Thyroid gland (tissue), 4 donors: ENCODE data around the gene SPINT2.

Source experiments
- POLR2A ChIP-seq, 2 donors: fragments of 450-650 bp; IDR thresholded peaks; one replicate each; pipeline ENCODE4 v1.6.1; 2017; ENCODE audit warnings: antibody characterized with exemption in 2 of 2, mild to moderate bottlenecking in 2 of 2, moderate library complexity in 1 of 2
- TF ChIP-seq, protein P1 (sequence below), 6 experiments: fragments of 200-600 bp in 3 of 6; fragments of 450-650 bp in 3 of 6; sonication (generic) in 3 of 6; IDR thresholded peaks; one replicate each; pipeline ENCODE4 v1.5.1; 2016 to 2019; ENCODE audit warnings: antibody characterized with exemption in 6 of 6, mild to moderate bottlenecking in 2 of 6, inconsistent platforms in 1 of 6, moderate library complexity in 1 of 6

GRCh38 chr19:38303517-38304351 lies 39.4 kb downstream of the SPINT2 start, which contains the start of gene C19orf33:
- TF ChIP-seq, protein P1, sequence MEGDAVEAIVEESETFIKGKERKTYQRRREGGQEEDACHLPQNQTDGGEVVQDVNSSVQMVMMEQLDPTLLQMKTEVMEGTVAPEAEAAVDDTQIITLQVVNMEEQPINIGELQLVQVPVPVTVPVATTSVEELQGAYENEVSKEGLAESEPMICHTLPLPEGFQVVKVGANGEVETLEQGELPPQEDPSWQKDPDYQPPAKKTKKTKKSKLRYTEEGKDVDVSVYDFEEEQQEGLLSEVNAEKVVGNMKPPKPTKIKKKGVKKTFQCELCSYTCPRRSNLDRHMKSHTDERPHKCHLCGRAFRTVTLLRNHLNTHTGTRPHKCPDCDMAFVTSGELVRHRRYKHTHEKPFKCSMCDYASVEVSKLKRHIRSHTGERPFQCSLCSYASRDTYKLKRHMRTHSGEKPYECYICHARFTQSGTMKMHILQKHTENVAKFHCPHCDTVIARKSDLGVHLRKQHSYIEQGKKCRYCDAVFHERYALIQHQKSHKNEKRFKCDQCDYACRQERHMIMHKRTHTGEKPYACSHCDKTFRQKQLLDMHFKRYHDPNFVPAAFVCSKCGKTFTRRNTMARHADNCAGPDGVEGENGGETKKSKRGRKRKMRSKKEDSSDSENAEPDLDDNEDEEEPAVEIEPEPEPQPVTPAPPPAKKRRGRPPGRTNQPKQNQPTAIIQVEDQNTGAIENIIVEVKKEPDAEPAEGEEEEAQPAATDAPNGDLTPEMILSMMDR (IDR thresholded peaks at IDR 0.05): no peak
- no peak for TF ChIP-seq POLR2A (IDR thresholded peaks at IDR 0.05)
